GM12872 (cell line): ENCODE data around the gene HIP1.
A peak's percentile ranks its signal among the peaks of the same experiment; 100 is the strongest.

Source experiments
- TF ChIP-seq, protein P1 (sequence below): IDR thresholded peaks from 3 replicates; pipeline ENCODE4 v1.5.1; 2011; ENCODE audit warnings: low read depth, mild to moderate bottlenecking, low read length, moderate library complexity; ENCODE audit not compliant: insufficient read depth

Gene HIP1

DNA sequence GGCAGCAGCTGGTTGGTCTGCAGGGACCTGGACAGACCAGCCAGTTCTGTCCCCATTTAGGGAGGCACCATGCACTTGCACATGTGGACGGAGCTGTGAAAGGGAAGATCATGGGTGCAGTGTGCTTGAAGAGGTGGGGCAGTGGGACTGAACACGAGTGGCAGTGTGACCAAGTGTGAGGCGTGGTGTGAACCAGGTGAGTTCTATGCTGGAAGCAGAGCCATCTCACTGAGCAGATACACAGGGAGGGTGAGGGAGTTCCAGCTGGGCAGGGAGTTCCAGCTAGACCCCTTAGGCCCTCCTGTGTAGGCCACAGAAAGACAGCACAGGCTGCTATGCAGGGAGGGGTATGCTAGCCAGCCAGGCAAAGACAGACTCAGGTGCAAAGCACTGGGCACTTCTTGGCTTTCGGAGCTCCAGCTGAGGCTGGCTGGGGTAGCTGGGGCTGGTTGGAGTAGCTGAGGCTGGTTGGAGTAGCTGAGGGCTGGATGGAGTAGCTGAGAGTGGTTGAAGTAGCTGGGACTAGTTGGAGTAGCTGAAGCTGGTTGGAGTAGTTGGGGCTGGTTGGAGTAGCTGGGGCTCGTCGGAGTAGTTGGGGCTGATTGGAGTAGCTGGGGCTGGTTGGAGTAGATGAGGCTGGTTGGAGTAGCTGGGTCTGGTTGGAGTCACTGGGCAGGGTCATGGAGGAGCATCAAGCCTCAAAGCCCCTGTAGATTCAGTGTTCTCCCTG is 90.9 kb downstream of the HIP1 start:
- TF ChIP-seq, protein P1, sequence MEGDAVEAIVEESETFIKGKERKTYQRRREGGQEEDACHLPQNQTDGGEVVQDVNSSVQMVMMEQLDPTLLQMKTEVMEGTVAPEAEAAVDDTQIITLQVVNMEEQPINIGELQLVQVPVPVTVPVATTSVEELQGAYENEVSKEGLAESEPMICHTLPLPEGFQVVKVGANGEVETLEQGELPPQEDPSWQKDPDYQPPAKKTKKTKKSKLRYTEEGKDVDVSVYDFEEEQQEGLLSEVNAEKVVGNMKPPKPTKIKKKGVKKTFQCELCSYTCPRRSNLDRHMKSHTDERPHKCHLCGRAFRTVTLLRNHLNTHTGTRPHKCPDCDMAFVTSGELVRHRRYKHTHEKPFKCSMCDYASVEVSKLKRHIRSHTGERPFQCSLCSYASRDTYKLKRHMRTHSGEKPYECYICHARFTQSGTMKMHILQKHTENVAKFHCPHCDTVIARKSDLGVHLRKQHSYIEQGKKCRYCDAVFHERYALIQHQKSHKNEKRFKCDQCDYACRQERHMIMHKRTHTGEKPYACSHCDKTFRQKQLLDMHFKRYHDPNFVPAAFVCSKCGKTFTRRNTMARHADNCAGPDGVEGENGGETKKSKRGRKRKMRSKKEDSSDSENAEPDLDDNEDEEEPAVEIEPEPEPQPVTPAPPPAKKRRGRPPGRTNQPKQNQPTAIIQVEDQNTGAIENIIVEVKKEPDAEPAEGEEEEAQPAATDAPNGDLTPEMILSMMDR: no peak

DNA sequence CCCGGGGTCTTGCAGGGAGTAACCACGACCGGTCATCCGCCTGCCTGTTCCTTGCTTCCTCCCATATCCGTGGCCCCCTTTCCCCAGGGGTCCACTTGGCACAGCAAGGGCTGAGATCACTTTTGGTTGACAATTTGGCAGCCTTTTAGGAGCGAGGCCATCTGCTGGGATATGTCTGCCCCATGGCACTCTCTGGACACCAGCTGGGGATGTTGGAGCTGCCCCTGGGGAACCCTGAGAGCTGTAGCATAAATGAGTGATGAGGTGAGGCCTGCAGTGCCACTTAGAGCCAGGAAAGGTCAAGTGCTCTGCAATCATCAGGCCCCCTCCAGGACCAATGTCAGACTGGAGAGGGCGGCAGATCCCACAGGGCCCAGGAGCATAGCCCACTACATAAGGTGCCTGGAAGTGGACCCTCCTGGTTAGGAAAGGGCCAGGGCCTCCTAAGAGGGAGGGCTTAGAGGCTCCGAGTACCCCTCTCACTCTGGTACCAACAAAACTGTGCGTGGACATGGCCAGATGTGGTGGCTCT is 92.1 kb downstream of the HIP1 start:
- TF ChIP-seq, protein P1: no peak

DNA sequence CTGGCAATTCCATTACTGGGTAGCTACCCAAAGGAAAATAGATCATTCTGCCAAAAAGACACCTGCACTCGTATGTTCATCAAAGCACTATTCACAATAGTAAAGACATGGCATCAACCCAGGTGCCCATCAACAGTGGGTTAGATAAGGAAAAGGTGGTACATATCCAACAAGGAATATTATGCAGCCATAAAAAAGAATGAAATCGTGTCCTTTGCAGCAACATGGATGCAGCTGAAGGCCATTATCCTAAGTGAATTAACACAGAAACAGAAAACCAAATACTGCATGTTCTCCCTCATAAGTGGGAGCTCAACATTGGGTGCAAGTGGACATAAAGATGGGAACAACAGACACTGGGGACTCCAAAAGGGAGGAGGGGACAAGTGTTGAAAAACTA is 93.2 kb downstream of the HIP1 start:
- TF ChIP-seq, protein P1: no peak

DNA sequence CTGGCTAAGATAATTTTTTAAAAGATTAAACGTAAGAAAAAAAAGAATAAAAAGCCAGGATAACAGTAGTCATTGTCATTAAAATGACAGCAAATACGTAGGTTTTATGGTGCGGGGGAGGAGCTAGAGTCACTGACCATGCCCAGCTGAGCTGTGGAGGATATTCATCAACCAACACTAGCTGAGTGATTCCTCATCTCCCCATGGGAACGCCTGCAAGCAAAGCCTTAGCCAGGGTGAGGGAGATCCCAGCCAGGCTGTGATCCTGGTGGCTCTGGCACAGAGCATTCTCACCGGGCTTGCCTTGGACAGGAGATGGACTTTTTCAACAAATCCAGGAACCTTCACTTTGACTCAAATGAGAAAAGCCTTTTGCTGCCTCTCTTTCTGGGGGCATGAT is 94.2 kb downstream of the HIP1 start:
- TF ChIP-seq, protein P1: no peak

- TF ChIP-seq, protein P1: peak; percentile 92
These were observed 95.8 kb downstream of the HIP1 start for GRCh38 chr7:75642810-75643486.

- TF ChIP-seq, protein P1: no peak
These were observed 98.5 kb downstream of the HIP1 start for GRCh38 chr7:75640201-75640600.

DNA sequence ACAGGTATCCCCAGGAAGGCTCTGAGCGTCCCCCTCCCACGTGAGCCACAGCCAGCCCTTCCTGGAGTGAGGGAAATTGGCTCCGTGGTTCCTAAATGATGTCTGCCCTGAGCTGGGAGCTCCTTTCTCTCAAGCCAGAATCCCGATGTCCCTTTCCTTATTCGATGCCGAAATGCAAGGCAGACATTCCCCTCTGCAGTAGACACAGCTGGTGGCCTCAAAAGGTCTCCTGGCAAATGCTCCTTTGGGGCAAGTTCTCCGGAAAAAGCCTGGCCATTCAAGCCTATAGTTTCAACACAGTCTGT is 98.9 kb downstream of the HIP1 start:
- TF ChIP-seq, protein P1: no peak
